ENCODE results near the gene LCE1D.
A peak's percentile ranks its signal among the peaks of the same experiment; 100 is the strongest.

Gene LCE1D, protein sequence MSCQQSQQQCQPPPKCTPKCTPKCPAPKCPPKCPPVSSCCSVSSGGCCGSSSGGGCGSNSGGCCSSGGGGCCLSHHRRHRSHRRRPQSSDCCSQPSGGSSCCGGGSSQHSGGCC
- 0 reads per million in 17 experiments for total RNA-seq

DNA sequence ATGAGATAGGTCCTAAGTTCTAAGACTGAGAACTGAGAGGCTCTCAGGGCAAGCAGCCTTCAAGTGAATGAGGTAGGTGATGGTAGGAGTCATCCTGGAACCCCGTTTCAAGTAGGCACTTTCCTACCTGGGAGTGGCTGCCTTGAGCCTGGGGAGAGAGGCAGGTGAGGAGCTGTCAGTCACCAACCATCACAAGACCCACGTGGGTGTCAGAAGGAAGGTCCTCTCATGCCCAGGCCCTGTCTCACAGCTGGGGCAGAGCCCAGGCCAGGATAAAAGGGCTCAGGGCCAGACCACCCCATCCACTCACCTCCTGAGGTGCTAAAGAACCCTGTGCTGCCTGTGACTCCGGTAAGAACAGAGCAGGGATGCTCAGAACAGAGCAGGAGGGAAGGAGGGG lies at the start of gene LCE1D:
LCE1D (plus strand) TSS at position 301 of the 400 bp plus-strand sequence. CDS start 1,074 bp downstream, outside the sequence.
- DNase-seq: no peak

DNA sequence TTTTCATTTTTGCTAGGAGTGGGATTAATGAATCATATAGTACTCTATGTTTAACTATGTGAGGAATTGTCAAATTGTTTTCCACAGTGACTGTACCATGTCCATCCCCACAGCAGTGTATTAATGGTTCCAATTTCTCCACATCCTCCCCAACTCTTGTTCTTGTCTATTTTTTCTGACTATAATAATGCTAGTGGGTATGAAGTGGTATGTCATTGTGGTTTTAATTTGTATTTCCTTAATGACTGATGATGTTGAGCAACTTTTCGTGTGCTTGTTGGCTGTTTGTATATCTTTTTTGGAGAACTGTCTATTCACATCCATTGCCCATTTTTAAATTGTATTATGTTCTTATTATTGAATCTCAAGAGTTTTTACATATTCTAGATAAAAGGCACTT lies 48.7 kb upstream of the LCE1D start:
- DNase-seq: no peak

DNA sequence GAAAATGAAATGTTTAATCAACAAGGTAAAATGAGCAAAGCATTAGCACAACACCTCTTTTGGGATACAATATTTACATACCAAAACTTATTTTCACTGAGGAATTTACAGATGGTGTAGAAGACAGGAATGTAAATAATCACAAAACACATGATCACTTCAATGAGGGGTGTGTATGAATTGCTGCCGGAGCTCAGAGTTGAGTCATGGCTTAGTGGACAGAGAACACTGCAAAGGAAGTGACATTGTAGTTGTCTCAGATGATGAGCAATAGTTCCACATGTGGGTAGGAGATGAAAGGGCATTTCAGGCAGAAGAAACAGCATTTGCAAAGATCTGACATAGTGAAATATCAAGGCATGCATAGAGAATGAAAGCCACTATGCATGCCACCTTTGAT lies 44.3 kb upstream of the LCE1D start:
- DNase-seq: peak in 3 of 4 experiments; percentile 5 to 49 (median 9)

DNA sequence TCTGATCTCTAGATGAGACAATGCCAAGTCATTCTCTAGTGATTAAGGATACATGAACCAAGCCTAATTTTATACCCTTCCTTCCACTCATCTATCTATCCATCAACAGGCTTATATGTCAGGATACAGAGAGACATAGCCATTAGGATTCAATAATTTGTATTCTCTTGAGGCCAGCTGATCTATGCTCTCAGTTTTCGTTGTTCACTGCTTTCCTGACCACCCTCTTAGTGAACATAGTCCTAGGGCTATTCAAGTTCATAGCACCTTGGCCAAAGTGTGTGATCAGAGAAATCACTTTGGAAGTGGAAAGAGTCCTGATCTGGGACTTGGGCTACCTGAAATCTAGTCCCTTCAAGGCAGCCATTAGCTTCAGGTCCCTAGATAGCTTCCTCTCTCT lies 42.9 kb upstream of the LCE1D start:
- DNase-seq: no peak

DNA sequence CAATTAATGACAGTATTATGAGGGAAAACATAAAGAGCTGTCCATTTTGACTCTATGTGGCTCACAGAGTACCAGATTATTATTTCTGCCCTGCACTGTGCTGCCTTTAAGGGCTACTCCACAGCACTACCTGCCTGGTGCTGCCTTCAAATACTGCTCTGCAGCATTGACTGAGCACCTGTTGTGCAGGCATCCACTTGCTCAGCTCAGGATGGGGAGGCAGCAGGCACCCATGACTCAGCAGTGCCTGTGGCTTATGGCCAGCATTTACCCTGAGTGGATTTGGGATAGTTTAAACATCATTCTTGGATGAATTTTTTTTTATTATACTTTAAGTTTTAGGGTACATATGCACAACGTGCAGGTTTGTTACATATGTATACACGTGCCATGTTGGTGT lies 39.6 kb upstream of the LCE1D start:
- no peak for DNase-seq

DNA sequence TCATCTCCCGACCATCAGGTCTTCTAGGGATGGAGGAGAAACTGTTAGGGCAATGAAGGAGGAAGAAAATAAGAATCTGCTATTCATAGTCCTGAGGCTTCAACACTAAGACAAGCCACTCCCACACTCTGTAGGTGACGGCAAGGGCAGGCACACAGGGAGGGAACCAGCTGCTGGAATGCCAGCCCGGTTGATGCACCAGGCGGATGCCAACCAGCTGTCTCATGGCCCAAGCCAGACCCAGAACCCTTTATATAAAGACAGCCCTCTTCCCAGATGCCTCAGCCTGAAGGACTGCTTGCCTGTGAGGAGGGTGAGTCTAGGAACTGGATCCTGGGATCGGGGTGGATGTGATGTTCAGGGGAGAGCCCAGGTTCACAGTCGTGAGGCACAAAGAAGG lies 38.8 kb upstream of the LCE1D start, which contains the start of gene KPRP:
KPRP (plus strand) TSS at position 279 of the 400 bp plus-strand sequence. CDS start 1,564 bp downstream, outside the sequence.
- DNase-seq: no peak

DNA sequence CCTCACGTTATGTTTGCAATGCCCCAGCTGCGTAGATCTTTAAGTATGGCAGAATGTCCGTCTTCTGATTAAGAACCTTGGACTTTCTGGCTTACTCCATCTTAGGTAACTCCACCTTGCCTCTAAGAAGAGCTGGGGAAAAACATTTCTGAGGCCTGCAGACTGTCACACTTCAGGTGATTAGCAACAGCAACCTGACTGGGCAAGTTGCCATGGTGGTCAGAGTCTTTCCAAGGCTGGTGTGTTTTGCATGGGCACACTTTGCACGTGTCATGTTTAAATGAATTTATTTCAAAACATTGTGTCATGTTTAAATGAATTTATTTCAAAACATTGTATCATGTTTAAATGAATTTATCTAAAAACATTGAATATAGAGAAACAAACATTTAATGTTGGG lies 37.9 kb upstream of the LCE1D start:
- DNase-seq: no peak

DNA sequence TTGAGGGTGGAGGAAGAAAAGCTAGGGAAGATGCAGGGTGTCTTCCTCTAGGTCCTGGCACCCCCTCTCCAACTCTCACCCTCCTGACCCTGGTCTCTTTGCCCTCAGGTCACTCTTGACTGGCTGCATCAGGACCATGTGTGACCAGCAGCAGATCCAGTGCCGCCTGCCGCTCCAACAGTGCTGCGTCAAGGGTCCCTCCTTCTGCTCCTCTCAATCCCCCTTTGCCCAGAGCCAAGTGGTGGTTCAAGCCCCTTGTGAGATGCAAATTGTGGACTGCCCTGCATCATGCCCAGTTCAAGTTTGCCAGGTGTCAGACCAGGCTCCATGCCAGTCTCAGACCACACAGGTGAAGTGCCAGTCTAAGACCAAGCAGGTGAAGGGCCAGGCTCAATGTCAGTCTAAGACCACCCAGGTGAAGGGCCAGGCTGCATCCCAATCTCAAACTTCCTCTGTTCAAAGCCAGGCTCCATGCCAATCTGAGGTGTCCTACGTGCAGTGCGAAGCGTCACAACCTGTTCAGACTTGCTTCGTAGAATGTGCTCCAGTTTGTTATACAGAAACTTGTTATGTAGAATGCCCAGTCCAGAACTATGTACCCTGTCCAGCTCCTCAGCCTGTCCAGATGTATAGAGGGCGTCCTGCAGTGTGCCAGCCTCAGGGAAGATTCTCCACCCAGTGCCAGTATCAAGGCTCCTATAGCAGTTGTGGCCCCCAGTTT lies 36.9 kb upstream of the LCE1D start:
- no peak for DNase-seq

DNA sequence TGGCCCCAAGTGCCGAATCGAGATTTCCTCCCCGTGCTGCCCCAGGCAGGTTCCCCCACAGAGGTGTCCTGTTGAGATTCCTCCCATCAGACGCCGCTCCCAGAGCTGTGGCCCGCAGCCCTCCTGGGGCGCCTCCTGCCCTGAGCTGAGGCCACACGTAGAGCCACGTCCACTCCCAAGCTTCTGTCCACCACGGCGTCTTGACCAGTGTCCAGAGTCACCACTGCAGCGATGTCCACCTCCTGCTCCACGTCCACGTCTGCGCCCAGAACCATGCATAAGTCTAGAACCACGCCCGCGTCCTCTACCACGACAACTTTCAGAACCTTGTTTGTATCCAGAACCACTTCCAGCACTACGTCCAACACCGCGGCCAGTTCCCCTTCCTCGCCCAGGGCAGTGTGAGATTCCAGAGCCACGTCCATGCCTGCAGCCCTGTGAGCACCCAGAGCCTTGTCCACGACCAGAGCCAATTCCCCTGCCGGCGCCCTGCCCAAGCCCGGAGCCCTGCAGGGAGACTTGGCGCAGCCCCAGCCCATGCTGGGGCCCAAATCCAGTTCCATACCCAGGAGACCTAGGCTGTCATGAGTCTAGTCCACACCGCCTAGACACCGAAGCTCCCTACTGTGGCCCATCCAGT lies 35.9 kb upstream of the LCE1D start:
- no peak for DNase-seq

DNA sequence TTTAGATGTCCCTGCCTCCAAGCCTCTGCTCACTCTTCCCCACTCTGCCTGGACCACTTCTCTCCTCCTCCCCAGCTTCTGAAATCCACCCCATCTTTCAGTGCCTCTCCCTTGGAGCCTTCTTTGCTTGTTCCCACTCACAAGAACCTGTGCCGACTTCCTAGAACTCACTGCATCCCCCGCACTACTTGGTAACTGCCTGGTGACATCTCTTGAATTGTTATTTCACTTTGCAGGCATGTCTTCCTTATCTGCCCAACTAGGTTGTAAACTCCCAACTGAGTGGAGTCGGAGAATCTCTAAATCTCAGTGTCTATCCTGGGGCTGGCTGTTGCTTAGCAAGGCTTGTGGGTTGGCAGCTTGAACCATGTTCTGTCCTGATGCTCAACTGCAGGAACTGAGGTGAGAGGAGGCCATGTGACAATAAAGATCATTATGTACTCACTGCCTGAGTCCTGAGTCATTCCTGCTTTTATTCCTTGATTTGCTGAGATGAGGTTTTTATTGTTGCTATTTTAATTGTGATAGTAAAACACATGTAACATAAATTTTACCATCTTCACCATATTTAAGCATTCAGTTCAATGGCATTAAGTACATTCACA lies 34.8 kb upstream of the LCE1D start:
- no peak for DNase-seq

DNA sequence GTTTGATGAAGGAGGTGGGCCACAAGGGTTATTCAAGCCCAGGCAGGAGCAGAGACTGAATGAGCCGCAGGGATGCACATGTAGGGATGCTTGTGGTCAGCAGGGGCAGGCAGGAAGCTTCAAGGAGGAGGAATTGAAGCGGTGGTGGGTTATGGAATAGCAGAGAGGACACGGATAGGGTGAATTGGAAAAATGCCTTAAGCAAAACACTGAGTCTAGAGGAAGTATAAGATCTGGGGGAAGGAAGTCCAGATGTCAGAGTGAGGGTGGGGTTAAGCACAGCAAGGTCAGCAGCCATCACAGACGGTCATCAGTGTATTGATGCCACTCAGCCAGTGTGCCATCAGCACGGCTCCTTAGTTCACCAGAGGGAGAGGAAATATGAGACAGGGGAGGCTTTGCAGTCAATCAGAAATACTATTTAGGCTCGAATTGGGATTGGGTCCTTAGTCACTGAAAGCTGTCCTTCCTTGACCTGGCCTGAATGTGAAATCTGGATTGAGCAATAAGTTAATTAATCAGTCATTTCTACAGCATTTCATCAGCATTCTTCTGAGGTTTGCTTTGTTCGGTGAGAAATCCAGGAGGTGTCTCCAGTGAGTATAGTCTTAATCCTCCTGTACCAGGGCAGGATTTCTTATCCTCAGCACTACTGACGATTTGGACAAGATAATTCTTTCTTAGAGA lies 27.5 kb upstream of the LCE1D start:
- DNase-seq: no peak

DNA sequence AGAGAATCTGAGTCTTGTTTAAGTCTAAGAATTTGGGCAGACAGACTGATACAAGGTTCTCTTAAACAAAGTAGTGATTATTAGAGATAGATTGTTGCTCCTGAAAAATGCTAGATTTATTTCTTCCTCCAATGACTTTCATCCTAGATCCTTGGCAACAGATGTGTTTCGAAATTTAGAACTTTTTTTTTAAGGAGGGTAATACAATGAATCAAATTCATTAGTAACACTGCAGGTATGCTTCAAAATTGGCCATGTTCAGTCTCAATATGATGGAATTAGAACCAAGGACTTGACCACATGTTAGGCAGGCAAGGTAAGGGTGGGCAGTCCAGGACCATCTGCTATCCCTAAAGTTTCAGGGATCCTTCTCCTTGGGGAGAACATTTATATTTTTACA lies 26.1 kb upstream of the LCE1D start:
- no peak for DNase-seq

DNA sequence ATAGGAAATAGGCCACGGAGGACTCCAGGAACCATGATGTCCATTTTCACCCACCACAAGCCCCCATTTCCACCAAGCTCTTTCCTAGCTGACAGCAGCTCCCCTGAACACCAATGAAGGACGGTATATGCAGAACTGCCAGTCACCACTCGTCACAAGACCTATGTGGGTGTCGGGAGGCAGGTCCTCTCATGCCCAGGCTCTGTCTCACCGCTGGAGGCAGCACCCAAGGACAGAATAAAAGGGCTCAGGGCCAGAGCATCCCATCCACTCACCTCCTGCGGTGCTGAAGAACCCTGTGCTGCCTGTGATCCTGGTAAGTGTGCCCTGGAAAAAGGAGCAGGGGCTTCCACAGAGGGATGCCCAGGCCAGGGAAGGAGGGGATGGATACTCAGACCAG lies 21.6 kb upstream of the LCE1D start, which contains the start of gene LCE1F:
LCE1F (plus strand) TSS at position 266 of the 400 bp plus-strand sequence. CDS start 1,232 bp downstream, outside the sequence.
- DNase-seq: no peak

DNA sequence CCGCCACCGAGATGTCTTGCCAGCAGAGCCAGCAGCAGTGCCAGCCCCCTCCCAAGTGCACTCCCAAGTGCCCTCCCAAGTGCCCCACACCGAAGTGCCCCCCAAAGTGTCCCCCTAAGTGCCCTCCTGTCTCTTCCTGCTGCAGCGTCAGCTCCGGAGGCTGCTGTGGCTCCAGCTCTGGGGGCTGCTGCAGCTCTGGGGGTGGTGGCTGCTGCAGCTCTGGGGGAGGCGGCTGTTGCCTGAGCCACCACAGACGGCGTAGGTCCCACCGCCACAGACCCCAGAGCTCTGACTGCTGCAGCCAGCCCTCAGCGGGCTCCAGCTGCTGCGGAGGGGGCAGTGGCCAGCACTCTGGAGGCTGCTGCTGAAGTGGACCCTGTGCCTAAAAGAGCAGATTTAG lies 20.2 kb upstream of the LCE1D start:
- no peak for DNase-seq

DNA sequence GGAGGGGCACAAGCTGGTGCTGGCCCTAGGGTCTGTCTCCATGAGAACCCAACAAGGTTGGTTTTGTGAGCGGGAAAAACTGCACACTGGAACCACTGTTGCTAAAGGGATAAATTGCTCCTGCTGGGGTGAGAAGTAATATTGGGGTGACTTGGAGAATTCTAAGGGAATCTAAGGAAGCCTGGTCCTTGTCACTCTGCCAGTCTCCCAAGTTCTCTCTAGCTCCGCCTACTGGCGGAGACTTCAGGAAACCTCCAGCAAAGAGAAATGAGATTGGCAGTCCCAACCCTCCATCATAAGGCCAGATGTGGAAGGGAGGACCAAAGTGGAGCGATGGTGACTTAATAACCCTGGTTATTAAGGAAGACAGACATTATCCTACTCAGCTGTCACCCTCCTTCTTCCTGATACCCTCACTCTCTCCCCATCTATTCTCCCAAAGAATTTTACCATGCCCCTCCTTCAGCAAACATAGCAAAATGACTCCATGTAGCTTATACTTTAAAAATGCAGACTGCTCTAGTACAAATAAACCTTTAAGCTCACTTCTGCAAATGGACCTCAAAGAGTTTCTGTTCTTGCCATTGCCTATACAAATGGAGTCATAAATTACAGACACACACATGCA lies 18.9 kb upstream of the LCE1D start:
- DNase-seq: peak; percentile 17 to 27 (median 25)

DNA sequence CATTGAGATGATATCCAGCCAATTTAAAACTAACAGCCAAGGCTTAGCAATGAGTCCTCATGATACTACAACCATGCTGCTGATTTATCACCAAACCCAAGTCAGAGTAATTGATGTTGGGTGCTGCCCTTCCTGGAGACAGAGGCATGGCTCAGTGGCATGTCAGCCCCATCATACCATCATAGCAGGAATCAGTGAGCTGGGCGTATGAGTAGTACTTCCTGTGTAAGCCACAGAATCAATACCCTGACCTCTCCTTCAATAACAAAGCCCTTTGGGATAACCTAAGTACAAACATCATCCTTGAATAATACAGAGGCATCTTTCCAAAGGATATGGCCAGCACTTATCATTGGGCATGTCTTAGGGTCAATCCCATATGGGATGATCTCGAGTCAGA lies 13.4 kb upstream of the LCE1D start:
- no peak for DNase-seq

DNA sequence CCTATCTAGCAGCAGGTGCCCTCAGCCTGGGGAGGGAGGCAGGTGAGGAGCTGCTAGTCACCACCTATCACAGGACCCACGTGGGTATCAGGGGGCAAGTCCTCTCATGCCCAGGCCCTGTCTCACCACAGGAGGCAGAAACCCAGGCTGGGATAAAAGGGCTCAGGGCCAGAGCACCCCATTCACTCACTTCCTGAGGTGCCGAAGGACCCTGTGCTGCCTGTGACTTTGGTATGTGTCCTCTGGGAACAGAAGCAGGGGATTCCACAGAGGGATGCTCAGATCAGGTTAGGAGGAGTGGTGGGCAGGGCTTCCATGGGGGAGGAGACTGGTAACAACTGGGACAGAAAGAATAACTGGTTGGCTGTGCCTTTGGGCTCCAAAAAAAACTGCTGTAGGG lies 10.4 kb upstream of the LCE1D start, which contains the start of gene LCE1E:
LCE1E (plus strand) TSS at position 181 of the 400 bp plus-strand sequence. CDS start 1,043 bp downstream, outside the sequence.
- no peak for DNase-seq

DNA sequence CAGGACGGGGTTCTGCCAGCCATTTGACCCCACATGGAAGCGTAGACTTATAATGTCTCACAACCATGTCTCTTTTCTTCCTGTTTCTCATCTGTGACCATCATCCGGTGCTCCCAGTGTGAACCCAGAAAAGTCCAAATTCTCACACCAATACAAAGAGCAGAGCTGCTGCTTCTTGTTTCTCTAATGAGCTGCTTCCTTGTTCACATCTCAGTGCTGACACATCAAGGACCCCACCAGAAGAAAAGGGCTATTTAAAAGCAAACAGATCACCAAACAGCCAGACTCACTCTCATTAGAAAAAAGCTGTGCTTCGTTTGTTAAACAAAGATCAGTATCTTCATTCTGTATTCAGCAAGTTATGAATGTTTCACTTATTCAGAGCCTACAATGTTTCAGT lies 835 bp upstream of the LCE1D start:
- no peak for DNase-seq

DNA sequence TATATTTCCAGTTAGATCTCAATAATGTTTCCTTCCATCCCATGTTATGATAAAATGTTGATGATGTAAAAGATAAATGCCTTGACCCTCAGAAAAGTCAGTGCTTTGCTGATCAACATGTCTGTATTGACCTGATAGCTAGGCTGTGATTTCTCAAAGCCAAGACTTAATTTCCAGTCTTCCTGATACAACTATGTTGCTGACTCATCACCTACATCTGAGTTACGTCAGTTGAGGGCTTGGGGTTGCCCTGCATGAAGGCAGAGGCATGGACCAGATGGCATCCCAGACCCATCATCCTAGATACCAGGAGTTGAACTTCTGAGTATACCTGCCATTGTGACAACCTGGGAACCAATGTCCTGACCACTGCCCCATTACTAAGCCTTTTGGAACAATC lies 4.8 kb downstream of the LCE1D start:
- DNase-seq: no peak

DNA sequence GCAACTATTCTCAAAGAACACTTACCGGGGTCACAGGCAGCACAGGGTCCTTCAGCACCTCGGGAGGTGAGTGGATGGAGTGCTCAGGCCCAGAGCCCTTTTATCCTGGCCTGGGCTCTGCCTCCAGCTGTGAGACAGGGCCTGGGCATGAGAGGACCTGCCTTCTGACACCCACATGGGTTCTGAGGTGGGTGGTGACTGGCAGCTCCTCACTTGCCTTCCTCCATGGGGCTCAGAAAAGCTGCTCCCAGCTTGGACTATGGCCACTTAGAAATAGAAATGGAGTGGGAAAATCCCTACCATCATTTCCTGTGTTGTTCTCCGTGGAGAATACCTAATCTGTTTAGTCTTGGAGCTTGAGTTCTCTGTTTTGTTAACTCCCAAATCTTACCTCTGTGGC lies 10.1 kb downstream of the LCE1D start, which contains the start of gene LCE1C:
LCE1C (minus strand) TSS at position 76 of the 400 bp plus-strand sequence. CDS start 1,173 bp downstream, outside the sequence.
- no peak for DNase-seq

DNA sequence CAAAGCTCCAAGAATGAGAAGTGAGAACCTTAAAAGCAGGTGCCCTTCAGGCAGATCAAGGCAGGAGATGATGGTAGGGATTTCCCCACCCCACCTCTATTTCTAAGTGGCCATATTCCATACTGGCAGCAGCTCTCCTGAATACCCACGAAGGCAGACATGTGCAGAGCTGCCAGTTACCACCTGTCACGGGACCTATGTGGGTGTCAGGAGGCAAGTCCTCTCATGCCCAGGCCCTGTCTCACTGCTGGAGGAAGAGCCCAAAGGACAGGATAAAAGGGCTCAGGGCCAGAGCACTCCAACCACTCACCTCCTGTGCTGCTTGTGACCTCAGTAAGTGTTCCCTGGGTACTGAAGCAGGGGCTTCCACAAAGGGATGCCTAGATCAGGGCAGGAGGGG lies 14.5 kb downstream of the LCE1D start:
- no peak for DNase-seq

DNA sequence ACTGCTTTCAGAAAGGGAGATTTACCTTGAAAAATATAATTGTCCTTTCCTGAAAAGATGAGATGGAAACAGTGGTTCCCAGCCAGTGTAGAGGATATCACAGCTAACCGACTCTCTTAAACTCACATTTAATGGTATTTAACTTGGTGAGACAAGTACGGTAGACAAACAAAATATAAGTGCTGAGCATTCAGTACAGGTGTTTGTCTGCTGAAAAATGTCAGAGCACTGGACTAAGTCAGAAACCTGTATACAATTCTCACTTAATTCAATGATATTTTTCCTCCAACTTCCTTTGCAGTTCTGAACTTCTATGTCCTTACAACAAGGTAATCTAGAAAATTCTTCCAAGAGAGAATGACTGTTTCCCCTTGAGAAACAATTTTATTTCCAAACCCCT lies 15.2 kb downstream of the LCE1D start, which contains the start of gene LCE1B:
LCE1B (plus strand) TSS at position 301 of the 400 bp plus-strand sequence. CDS start 476 bp downstream, outside the sequence.
- DNase-seq: no peak
